Duodenal mucosa (tissue), 2 donors: Measurements from ENCODE around the gene NFIX.
A peak's percentile ranks its signal among the peaks of the same experiment; 100 is the strongest.

Experiments used
- H3K27ac ChIP-seq: one replicate; pipeline ENCODE4 v1.7.0; 2013; ENCODE audit warnings: low read depth, low read length
- H3K27me3 ChIP-seq, 2 donors: one replicate each; pipeline ENCODE4 v1.7.0; 2013; ENCODE audit warnings: low read length in 2 of 2, control low read depth in 1 of 2; ENCODE audit not compliant: insufficient read depth in 2 of 2, control insufficient read depth in 1 of 2
- H3K36me3 ChIP-seq, 2 donors: one replicate each; pipeline ENCODE4 v1.7.0; 2013; ENCODE audit warnings: low read length in 2 of 2, control low read depth in 1 of 2; ENCODE audit not compliant: insufficient read depth in 2 of 2, control insufficient read depth in 1 of 2
- H3K4me1 ChIP-seq, 2 donors: one replicate each; pipeline ENCODE4 v1.7.0; 2013; ENCODE audit warnings: low read length in 2 of 2, control low read depth in 1 of 2; ENCODE audit not compliant: insufficient read depth in 2 of 2, control insufficient read depth in 1 of 2
- H3K4me3 ChIP-seq, 2 donors: one replicate each; pipeline ENCODE4 v1.7.0; 2013; ENCODE audit warnings: low read length in 2 of 2, low read depth in 1 of 2
- H3K9ac ChIP-seq, 2 donors: one replicate each; pipeline ENCODE4 v1.7.0; 2013; ENCODE audit warnings: low read length in 2 of 2, low read depth in 1 of 2
- H3K9me3 ChIP-seq, 2 donors: one replicate each; pipeline ENCODE4 v1.7.0; 2013; ENCODE audit warnings: low read length in 2 of 2, control low read depth in 1 of 2; ENCODE audit not compliant: control insufficient read depth in 1 of 2

NFIX gene

DNA sequence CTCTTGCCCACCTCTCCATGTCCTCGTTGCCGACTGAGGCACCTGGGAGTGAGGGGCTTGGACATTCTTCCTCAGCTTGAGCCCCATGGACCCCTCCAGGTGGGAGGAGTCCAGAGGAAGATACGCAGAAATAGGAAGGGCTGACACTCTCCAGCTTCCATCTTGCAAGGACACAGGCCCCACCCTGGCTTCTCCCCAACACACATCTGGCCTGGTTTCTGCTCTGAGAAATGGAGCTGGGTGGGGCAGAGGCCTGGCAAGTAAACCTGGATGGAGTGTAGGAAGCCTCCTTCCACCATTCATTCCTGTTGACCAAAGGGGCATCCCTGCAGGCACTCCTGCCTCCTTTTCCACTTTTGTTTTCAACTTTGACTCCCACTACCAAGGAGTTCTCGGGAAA lies 50.5 kb downstream of the NFIX start:
- no peaks in the 10 kb centered on the region for H3K9me3 ChIP-seq
- no peaks in the 10 kb centered on the region for H3K27me3 ChIP-seq
- H3K4me3 ChIP-seq: no peak overlapping the region
- peaks cover 3 to 12% of the 10 kb centered on the region in 2 donors for H3K4me1 ChIP-seq
- H3K27ac ChIP-seq: no peak overlapping the region
- peaks cover 0 to 6% of the 10 kb centered on the region in 2 donors for H3K36me3 ChIP-seq
- no peak overlapping the region for H3K9ac ChIP-seq

- no peak overlapping the region for H3K4me3 ChIP-seq
- H3K27ac ChIP-seq: no peak overlapping the region
- peaks cover 0 to 6% of the 10 kb centered on the region in 2 donors for H3K36me3 ChIP-seq
- H3K4me1 ChIP-seq: peaks cover 19 to 26% of the 10 kb centered on the region in 2 donors
- H3K27me3 ChIP-seq: no peaks in the 10 kb centered on the region
- no peaks in the 10 kb centered on the region for H3K9me3 ChIP-seq
- no peak overlapping the region for H3K9ac ChIP-seq
These were observed 52.1 kb downstream of the NFIX start for GRCh38 chr19:13047374-13047773.

DNA sequence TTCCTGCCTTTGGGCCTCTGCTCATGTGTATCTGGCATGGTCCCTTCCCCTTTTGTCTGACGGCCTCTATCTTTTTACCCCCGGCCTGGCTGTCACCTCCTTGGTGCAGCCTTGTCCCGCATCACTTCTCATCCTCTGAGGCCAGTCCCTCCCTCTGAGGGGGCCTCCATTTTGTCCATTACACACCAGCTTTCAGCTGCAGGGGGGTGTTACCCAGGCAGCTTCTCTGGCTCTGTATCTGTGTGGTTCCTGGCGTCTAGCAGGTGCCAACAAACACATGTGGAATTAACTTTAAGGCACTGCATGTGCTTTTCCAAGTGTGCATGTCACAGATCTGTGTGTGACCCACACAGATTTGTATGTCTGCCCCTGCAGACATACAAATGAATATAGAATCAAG lies 55.0 kb downstream of the NFIX start:
- Histone ChIP-seq H3K27me3 (no peaks in the 10 kb centered on the region), H3K4me1 (peaks cover 44 to 46% of the 10 kb centered on the region in 2 donors), H3K9ac (no peak overlapping the region), H3K27ac (no peak overlapping the region), H3K36me3 (peaks cover 0 to 2% of the 10 kb centered on the region in 2 donors), H3K9me3 (no peaks in the 10 kb centered on the region), H3K4me3 (no peak overlapping the region)

- H3K4me3 ChIP-seq: peak overlapping the region; percentile 45 to 48
These were observed 56.4 kb downstream of the NFIX start for GRCh38 chr19:13051557-13052165.

DNA sequence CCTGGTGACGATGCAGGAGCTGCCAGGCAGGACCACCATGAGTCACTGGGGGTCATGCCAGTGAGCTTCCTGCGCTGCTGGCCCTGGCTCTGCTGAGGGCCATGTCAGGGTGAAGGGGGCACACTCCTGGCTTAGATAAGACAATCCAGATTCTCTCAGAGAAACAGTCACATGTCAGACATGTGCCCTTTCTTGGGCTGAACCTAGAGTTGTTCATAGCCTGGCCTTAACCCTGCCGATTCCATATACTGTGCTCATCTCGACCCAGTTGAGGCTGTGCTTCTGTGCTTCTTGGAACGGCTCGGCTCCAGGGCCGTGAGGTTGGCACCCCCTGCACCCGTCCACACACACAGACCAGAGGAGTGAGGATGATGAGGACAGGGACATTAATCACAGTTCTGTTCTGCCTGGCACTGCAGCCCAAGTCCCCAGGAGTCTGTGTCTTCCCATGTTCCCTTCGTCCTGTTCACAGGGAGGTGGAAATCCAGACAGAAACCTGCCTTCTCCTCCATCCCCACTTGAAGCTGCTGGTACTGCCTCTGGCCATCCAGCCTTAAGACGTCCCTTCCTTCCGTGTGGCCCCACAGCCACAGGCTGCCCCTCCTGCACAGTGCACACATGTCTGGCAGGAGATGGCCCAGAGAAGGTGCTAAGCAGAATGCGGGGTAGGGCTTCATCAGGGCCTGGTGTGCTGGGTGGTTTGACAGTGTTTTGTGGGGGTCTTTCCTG lies 57.3 kb downstream of the NFIX start:
- no peaks in the 10 kb centered on the region for H3K9me3 ChIP-seq
- H3K4me1 ChIP-seq: peaks cover 67% of the 10 kb centered on the region in 2 donors
- no peaks in the 10 kb centered on the region for H3K36me3 ChIP-seq
- peak overlapping the region in 1 of 2 donors; percentile 57 for H3K9ac ChIP-seq
- H3K27me3 ChIP-seq: no peaks in the 10 kb centered on the region
- H3K27ac ChIP-seq: no peak overlapping the region
- no peak overlapping the region for H3K4me3 ChIP-seq

More at GRCh38 chr19:13051557-13052165, 56.4 kb downstream of the NFIX start:
- Histone ChIP-seq H3K36me3 (no peaks in the 10 kb centered on the region), H3K9ac (peak overlapping the region in 1 of 2 donors; percentile 57), H3K27me3 (no peaks in the 10 kb centered on the region), H3K9me3 (no peaks in the 10 kb centered on the region), H3K27ac (no peak overlapping the region), H3K4me1 (peaks cover 58% of the 10 kb centered on the region in 2 donors)

DNA sequence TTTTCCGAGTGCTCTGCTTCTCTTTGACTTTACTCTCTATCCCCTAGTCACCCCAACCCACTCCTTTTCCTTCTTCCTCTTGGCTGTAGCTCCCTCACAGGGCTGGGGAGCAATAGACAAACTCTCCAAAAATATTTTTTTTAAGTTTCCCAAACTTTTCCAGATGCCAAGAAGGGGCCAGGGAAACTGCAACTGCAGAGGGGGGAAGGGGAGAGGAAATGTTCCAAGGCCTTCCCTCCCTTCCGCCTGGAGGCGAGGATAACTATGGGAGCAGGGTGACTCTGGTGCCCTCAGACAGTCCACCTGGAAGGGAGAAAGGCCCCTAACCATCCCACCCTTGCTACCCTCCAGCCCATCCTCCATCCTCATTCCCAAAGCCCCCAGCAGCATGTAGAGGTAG lies 58.0 kb downstream of the NFIX start:
- Histone ChIP-seq H3K4me3 (no peak overlapping the region), H3K9me3 (no peaks in the 10 kb centered on the region), H3K9ac (no peak overlapping the region), H3K36me3 (no peaks in the 10 kb centered on the region), H3K27ac (peak overlapping the region; percentile 17), H3K4me1 (peaks cover 70 to 73% of the 10 kb centered on the region in 2 donors), H3K27me3 (no peaks in the 10 kb centered on the region)

DNA sequence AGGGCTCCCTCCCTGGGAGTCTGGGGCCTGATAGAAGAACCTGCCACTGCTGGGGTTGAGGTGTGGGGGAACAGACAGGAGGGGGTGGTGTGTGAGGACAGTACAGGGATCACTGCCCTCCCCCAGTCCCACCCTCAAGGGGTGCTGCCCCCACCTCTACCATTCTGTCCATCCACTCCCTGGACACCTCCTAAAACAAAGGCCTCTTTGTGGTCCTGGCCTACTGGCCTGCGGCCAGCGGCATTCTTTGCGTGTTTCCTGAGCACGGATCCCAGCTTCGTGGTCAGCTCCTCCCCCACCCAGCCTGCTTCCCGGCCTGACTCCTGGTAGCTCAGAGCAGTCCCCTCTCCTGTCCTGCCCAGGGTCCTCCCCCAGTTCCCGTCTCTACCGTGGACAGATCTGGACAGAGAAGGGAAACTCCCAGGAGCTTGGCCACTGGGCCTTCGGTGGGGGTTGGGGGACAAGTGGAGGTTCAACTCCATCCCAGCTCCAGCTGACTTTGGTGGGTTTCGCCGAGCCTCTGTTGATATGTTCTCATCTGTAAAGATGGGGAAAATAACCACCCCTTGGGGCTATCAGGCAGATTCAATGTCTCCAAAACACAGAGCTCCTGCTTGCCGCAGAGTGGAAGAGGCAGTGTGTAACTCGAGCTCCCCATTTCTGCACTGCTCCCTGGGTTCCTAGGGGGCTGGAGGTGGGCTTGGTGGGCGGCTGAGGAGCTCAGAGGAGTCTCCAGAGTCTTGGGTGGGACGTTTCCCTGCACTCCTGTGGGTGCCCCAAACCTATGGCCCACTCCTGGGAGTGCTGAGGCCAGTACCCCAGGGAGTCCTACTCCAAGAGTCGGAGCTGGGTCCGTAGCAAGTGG lies 58.7 kb downstream of the NFIX start:
- Histone ChIP-seq H3K4me1 (peaks cover 70 to 73% of the 10 kb centered on the region in 2 donors), H3K4me3 (no peak overlapping the region)

DNA sequence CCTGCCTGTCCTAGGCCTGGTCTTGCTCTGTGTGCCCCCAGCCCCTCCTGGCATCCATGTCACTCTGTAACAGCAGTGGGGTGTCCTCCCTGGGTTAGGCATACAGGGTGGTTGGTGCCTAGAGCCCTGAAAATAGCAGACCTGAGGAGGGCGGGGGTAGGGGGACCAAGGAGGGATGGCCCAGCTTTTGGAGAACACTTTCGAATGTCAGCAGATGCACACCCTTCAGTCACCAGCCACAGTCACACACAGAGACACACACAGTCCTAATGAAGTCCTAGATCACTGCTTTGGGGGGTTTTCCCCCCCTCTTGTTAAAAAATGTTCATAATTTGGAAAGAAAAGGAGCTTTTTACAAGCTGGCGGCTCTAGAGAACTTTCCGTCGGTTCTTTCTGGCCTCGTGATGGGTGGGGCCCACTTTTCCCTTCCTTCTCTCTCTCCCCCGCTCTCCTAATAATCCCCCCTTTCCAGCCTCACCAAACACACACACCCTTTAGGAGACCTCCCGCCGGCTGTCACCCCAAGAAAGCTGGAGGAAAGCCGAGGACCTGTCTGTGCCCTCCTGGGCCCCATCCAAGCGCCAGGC lies 59.4 kb downstream of the NFIX start:
- Histone ChIP-seq H3K27me3 (no peaks in the 10 kb centered on the region), H3K9ac (peak overlapping the region; percentile 12 to 32), H3K4me3 (no peak overlapping the region), H3K27ac (peak overlapping the region; percentile 58), H3K4me1 (peaks cover 70 to 73% of the 10 kb centered on the region in 2 donors), H3K9me3 (no peaks in the 10 kb centered on the region), H3K36me3 (no peaks in the 10 kb centered on the region)

More for the DNA sequence above, 58.7 kb downstream of the NFIX start:
- Histone ChIP-seq H3K9ac (peak overlapping the region; percentile 3 to 32), H3K9me3 (no peaks in the 10 kb centered on the region), H3K27me3 (no peaks in the 10 kb centered on the region), H3K36me3 (no peaks in the 10 kb centered on the region), H3K27ac (peak overlapping the region; percentile 58)

DNA sequence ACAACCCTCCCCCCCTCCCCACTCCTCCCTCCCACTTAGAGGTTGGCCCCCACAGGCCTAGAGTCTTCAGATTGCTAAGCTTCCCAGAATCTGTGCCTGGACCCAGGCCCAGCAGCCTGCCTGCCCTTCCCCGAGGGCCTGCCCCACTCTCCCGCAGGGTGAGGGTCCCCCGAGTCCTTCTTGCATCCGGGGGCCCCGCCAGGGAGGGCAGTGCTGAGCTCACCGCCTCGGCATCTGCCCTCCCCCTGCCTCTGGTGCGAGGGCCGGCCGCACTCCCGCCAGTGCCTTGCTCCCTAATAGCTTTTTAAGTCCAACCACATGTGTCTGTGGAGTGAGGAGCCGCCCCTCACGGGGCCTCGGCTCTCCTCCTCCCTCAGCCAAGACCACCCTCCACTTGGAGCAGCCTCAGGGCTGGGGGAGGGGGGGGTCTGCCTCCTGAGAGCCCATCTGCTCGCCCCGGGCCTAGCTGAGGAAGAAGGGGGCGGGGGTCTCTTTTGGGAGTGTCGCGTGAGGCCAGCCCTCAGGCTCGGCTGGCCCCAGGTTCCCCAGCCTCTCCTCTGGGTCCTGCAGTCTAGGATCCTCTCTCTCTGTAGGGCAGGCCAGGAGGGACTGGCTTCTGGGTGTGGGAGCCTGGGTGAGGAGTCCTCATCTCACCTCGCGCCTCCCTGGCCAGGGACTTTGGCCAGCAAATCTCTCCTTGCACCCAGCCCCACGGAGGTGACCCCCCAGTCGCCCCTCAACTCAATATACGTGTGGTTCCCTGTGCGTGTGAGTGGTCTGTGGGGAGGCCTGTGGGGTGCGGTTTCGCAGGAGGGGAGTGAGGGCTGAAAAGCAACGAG lies 60.2 kb downstream of the NFIX start:
- Histone ChIP-seq H3K4me3 (peak overlapping the region; percentile 5 to 38), H3K9ac (peak overlapping the region; percentile 20 to 27), H3K9me3 (no peaks in the 10 kb centered on the region), H3K27ac (peak overlapping the region; percentile 58), H3K27me3 (no peaks in the 10 kb centered on the region), H3K4me1 (peaks cover 76 to 78% of the 10 kb centered on the region in 2 donors), H3K36me3 (no peaks in the 10 kb centered on the region)
